IPS-20b (cell line): Measurements from ENCODE around the gene OMG.
"Not testable (repeated sequence)": the region's sequence is repeated elsewhere in the genome, so short reads cannot be mapped to it uniquely, and the experiment has no call there.

Experiments used
- H3K27ac ChIP-seq: one replicate; pipeline ENCODE4 v1.5.1; 2013; ENCODE audit warnings: low read length
- H3K27me3 ChIP-seq: 2 replicates; pipeline ENCODE4 v1.6.1; 2013; ENCODE audit warnings: mild to moderate bottlenecking, low read length, inconsistent platforms; ENCODE audit not compliant: insufficient read depth
- H3K36me3 ChIP-seq: 2 replicates; pipeline ENCODE4 v1.6.1; 2013; ENCODE audit warnings: low read depth, mild to moderate bottlenecking, inconsistent platforms, low read length, moderate library complexity; ENCODE audit not compliant: insufficient read depth
- H3K4me1 ChIP-seq: 2 replicates; pipeline ENCODE4 v1.6.1; 2013; ENCODE audit warnings: mild to moderate bottlenecking, control low read depth, inconsistent platforms, low read length, moderate library complexity; ENCODE audit not compliant: insufficient read depth
- H3K4me3 ChIP-seq: 2 replicates; pipeline ENCODE4 v1.5.1; 2013; ENCODE audit warnings: mild to moderate bottlenecking, low read length, inconsistent platforms
- H3K9ac ChIP-seq: 2 replicates; pipeline ENCODE4 v1.6.1; 2013; ENCODE audit warnings: low read depth, mild to moderate bottlenecking, inconsistent platforms, low read length, moderate library complexity
- H3K9me3 ChIP-seq: 2 replicates; pipeline ENCODE4 v1.6.1; 2013; ENCODE audit warnings: mild to moderate bottlenecking, low read depth, low read length, inconsistent platforms; ENCODE audit not compliant: insufficient read depth

OMG gene, protein sequence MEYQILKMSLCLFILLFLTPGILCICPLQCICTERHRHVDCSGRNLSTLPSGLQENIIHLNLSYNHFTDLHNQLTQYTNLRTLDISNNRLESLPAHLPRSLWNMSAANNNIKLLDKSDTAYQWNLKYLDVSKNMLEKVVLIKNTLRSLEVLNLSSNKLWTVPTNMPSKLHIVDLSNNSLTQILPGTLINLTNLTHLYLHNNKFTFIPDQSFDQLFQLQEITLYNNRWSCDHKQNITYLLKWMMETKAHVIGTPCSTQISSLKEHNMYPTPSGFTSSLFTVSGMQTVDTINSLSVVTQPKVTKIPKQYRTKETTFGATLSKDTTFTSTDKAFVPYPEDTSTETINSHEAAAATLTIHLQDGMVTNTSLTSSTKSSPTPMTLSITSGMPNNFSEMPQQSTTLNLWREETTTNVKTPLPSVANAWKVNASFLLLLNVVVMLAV

DNA sequence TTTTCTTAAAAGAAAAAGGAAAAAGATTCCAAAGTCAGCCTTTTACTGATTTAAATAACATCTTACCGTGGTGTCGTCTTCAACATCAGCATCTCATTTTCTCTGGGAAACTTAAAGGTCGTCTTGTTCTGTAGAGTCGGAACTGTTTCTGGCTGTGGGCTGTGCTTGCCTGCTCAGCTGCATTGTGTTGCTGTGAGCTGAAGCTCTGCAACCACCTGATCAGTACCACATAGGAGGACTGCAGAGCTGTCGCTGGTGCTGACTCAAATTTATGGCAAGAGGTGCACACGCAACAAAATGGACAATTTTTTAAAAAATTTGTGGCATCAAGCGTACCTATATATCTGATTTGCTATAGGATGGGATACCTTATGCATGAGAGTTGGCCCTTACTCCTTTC is at the start of gene OMG:
Gene OMG (minus strand): TSS at position 150 of the 400 bp plus-strand sequence. CDS start 908 bp downstream, outside the sequence.
- no peak within 1 kb of the TSS for H3K9ac ChIP-seq
- no peaks in the 10 kb centered on the region; the same call in 1 of the 2 replicates for H3K4me1 ChIP-seq
- H3K27ac ChIP-seq = no peak within 1 kb of the TSS
- H3K4me3 ChIP-seq = no peak within 1 kb of the TSS
- no peaks in the 10 kb centered on the region for H3K36me3 ChIP-seq
- no peaks in the 10 kb centered on the region for H3K9me3 ChIP-seq
- no peaks in the 10 kb centered on the region for H3K27me3 ChIP-seq

DNA sequence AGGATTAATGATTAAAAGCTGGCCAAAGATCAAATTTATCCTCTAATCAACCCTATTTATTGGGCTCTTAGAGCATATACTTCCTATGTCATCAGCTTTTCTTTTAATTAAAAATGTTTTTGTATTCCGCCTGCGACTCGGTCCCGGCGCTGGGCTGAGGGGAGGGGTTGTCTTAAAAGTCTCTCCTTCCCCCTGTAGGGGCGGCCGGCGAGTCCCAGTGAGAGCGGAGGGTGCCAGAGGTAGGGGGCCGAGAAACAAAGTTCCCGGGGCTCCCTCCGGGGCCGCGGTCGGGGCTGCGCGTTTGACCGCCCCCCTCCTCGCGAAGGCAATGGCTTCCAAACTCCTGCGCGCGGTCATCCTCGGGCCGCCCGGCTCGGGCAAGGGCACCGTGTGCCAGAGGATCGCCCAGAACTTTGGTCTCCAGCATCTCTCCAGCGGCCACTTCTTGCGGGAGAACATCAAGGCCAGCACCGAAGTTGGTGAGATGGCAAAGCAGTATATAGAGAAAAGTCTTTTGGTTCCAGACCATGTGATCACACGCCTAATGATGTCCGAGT is 48.2 kb upstream of the OMG start:
- H3K4me1 ChIP-seq, H3K27ac ChIP-seq, H3K9ac ChIP-seq, H3K9me3 ChIP-seq, H3K27me3 ChIP-seq, H3K4me3 ChIP-seq: not testable (repeated sequence)
- peaks cover 16% of the 10 kb centered on the region for H3K36me3 ChIP-seq

DNA sequence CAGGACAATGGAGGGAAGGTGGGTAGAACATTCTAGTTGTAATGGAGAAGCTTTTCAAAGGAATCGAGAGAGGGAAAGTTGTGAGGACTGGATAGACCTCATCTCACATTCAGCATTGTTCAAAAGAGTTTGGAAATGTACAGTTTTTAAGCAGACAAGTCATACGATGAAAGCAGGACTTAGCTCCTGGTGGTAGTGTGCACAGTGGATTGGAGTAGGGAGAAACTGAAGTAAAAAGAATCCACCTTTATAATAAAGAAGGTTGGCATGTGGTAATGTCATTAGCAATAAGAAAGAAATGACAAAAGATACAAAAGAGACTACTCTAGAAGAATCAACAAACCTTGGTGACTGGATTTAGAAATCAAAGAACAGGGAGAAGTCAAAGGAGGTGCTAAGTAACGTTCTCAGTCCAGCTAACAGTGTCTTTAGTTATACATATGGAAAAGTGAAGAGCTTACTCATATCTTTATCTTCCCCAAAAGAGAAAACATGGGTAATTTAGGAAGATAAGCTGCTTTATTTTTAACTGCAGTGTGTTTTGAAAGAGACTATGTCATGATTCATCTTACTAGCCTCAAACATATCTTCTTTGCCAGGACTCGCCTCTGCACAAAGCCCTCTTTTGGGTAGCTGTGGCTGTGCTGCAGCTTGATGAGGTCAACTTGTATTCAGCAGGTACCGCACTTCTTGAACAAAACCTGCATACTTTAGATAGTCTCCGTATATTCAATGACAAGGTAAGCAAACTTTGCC is 43.0 kb upstream of the OMG start:
- Histone ChIP-seq H3K27me3 (no peaks in the 10 kb centered on the region), H3K9me3 (no peaks in the 10 kb centered on the region), H3K27ac (no peak overlapping the region), H3K36me3 (peaks cover 12% of the 10 kb centered on the region; the same call in 1 of the 2 replicates), H3K4me1 (no peaks in the 10 kb centered on the region), H3K4me3 (no peak overlapping the region), H3K9ac (no peak overlapping the region)

DNA sequence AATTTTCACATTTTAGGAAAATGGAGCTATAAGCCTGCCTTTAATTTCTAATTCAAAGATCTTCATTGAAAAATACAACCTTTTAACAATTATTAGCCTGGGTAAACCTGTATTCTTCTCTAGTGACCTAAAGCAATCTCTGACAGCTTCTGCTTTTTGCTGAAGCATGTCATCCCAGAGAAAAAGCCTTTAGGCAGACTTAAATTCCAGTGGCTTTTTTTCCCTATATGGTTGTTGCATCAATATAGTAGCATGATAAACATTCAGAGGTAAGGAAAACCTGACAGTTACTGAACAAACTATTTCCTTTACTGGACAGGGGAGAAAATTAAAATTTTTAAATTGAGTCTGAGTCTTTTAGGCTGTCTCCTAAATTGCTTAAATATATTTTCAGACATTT is 32.2 kb upstream of the OMG start:
- Histone ChIP-seq H3K4me1 (no peaks in the 10 kb centered on the region), H3K27ac (no peak overlapping the region)

DNA sequence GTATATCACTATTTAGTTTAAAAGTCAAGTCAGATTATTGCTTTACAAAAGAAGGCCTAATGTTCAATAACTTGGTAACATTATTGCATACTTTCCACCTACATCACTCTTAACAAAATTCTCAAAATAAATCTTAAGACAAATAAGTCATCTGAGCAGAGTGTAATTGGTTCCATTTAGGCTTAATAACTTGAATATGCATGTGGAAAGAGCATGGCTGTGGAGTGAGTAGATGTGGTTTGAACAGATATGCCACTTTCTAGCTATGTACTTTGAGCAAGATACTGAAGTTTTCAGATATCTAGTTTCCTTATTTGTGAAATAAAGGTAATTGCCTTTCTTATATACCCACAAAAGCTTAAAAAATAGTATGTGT is 31.1 kb upstream of the OMG start:
- H3K4me1 ChIP-seq = no peaks in the 10 kb centered on the region
- peaks cover 12% of the 10 kb centered on the region for H3K36me3 ChIP-seq
- no peak overlapping the region for H3K4me3 ChIP-seq
- H3K9me3 ChIP-seq = no peaks in the 10 kb centered on the region
- H3K27ac ChIP-seq = no peak overlapping the region
- no peak overlapping the region for H3K9ac ChIP-seq
- H3K27me3 ChIP-seq = no peaks in the 10 kb centered on the region

More for the DNA sequence above, 32.2 kb upstream of the OMG start:
- no peak overlapping the region for H3K9ac ChIP-seq
- H3K27me3 ChIP-seq = no peaks in the 10 kb centered on the region
- H3K9me3 ChIP-seq = no peaks in the 10 kb centered on the region
- peaks cover 12% of the 10 kb centered on the region for H3K36me3 ChIP-seq
- no peak overlapping the region for H3K4me3 ChIP-seq

DNA sequence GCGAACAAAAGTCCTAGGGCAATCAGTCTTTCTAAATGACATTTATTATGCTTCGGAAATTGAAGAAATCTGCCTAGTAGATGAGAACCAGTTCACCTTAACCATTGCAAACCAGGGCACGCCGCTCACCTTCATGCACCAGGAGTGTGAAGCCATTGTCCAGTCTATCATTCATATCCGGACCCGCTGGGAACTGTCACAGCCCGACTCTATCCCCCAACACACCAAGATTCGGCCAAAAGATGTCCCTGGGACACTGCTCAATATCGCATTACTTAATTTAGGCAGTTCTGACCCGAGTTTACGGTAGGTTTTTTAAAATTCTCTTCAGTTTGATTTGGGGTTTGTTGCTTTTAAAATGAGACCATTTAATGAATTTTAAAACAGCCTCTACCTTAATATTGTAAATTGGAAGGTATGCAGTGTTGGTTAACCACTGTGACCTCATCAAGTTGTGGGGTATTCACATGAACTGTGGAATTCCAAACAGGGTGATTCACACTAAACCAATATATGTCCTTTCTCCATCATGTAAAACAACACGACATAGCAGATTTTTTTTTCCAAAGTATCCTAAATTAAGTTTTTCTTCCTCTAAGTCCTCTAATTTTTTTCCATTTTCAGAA is 30.6 kb upstream of the OMG start:
- no peak overlapping the region for H3K27ac ChIP-seq
- H3K9ac ChIP-seq = no peak overlapping the region
- no peaks in the 10 kb centered on the region for H3K9me3 ChIP-seq
- H3K4me3 ChIP-seq = no peak overlapping the region
- no peaks in the 10 kb centered on the region for H3K27me3 ChIP-seq
- H3K36me3 ChIP-seq = peaks cover 12% of the 10 kb centered on the region
- H3K4me1 ChIP-seq = no peaks in the 10 kb centered on the region

DNA sequence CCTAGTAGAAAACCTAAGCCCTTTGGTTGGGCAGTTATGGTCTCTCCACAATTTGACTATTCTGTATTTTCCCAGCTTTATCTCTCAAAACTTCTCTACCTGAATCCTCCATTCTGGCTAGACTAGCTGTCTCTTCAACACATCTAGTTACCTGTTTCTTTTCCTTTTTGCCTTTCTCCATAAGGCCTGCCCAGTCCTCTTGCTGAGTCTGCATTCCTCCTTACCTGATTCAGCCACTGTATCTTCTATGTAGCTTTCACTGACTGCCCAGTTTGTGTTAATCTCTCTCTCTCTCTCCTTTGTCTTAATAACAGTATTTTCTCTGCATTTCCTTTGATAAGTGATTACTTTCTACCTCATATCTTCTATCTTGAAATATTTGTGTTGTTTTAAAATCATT is 26.5 kb upstream of the OMG start:
- no peak overlapping the region for H3K9ac ChIP-seq
- H3K27ac ChIP-seq = no peak overlapping the region
- H3K9me3 ChIP-seq = no peaks in the 10 kb centered on the region
- H3K36me3 ChIP-seq = peaks cover 7% of the 10 kb centered on the region
- H3K4me1 ChIP-seq = no peaks in the 10 kb centered on the region
- no peaks in the 10 kb centered on the region for H3K27me3 ChIP-seq
- H3K4me3 ChIP-seq = no peak overlapping the region

DNA sequence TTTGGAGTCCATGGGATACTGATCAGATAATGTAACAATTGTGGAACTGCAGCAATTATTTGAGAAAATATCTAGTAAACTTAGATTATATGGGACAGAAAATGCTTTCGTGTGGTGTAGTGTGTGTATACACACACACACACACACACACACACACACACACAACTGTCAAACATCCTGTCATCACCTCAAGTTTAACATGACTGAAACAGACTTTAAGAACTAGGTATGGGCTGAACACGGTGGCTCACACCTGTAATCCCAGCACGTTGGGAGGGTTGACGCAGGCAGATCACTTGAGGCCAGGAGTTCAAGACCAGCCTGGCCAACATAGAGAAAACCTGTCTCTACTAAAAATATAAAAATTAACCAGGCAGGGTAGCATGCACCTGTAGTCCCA is 24.9 kb upstream of the OMG start:
- no peak overlapping the region for H3K4me3 ChIP-seq
- no peaks in the 10 kb centered on the region for H3K27me3 ChIP-seq
- H3K9me3 ChIP-seq = no peaks in the 10 kb centered on the region
- no peaks in the 10 kb centered on the region for H3K4me1 ChIP-seq
- no peak overlapping the region for H3K27ac ChIP-seq
- H3K9ac ChIP-seq = no peak overlapping the region
- no peaks in the 10 kb centered on the region; the same call in 1 of the 2 replicates for H3K36me3 ChIP-seq

DNA sequence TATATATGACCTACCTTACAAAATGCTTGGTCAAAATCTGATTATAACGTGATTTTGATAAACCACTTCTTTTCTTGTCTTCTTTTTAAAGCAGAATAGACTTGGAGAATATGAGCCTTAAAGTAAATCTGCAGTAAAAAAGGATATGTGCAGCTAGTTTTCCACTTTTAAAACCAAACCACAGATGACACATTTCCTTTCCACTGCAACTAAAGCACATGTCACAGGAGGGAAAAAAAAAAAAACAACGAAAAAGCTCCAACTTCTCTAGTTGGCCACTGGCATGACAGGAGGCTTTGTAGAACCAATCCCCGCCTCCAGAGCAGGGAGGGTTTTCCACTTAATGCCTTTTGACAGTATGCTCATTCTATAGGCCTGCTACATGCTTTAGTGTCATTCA is 24.4 kb upstream of the OMG start, which contains the start of gene EVI2A:
Gene EVI2A (minus strand): TSS at position 142 of the 400 bp plus-strand sequence. CDS start 2,609 bp downstream, outside the sequence.
- no peak within 1 kb of the TSS for H3K9ac ChIP-seq
- H3K9me3 ChIP-seq = no peaks in the 10 kb centered on the region
- H3K36me3 ChIP-seq = no peaks in the 10 kb centered on the region; the same call in 1 of the 2 replicates
- H3K27me3 ChIP-seq = no peaks in the 10 kb centered on the region
- no peak within 1 kb of the TSS for H3K4me3 ChIP-seq
- H3K4me1 ChIP-seq = no peaks in the 10 kb centered on the region
- no peak within 1 kb of the TSS for H3K27ac ChIP-seq

DNA sequence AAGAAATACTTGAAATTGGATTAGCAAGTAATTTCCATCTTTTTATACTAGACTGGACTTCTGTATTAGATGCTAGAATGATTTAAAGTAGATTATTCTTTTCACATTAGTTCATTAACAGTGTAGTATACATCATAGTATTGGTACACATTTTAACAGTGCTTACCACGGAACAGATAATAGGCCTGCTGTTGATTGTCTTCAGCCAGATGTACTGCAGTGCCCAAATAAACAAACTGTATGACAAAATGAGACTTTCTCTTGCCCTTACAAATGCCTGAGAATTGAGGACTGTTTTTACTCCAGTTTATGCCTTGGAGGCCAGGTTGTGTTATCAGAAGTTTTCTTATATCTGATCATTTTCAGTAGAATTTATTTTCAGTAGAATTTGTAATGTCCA is 23.8 kb upstream of the OMG start:
- Histone ChIP-seq H3K27ac (no peak overlapping the region), H3K36me3 (no peaks in the 10 kb centered on the region), H3K4me3 (no peak overlapping the region), H3K4me1 (no peaks in the 10 kb centered on the region), H3K9ac (no peak overlapping the region), H3K27me3 (no peaks in the 10 kb centered on the region), H3K9me3 (no peaks in the 10 kb centered on the region)

DNA sequence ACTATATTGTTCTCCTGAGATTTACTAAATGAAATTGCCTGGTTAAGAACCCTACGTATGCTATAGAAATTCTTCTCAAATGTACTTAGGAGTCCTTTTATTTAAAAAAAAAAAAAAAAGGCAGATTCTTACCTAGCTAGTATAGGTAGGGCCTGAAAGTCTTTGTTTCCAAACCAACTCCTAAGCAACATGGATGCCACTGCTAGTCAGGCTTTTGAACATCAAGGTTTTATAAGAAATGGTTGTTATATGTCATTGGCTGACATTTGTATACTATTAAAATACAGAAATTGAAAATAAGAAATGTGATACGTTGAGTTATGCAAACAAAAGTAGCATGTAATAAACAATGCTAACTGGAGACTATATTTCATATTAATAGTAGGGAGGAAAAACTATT is 23.2 kb upstream of the OMG start:
- Histone ChIP-seq H3K27me3 (no peaks in the 10 kb centered on the region), H3K4me3 (no peak overlapping the region), H3K27ac (no peak overlapping the region), H3K4me1 (no peaks in the 10 kb centered on the region), H3K36me3 (no peaks in the 10 kb centered on the region), H3K9me3 (no peaks in the 10 kb centered on the region), H3K9ac (no peak overlapping the region)
